GM23338 (cell line): ENCODE results near the gene WEE2. TPM values are rescaled to one million over a fixed set of nuclear protein-coding genes. Genes with fewer than 3 reads are reported as not detected.

Experiments
- ATAC-seq: fragments of 200-7000 bp; cut with Tn5 transposase; 3 replicates; pipeline ENCODE4 v1.9.1; 2020
- DNase-seq: peaks from one replicate; pipeline ENCODE4 v3.0.0-alpha.2; 2015; ENCODE audit warnings: low spot score
- H2AFZ ChIP-seq: fragments of 200-600 bp; sonication (generic); 2 replicates; pipeline ENCODE4 v1.8.0; 2016; ENCODE audit warnings: antibody characterized with exemption, mild to moderate bottlenecking, moderate library complexity
- H3F3A ChIP-seq: fragments of 200-600 bp; sonication (generic); replicated peaks from 2 replicates; pipeline ENCODE4 v1.8.0; 2017; ENCODE audit warnings: antibody characterized with exemption, mixed run types, low read depth
- H3K27ac ChIP-seq: fragments of 200-600 bp; sonication (generic); 2 replicates; pipeline ENCODE4 v1.6.1; 2016; ENCODE audit warnings: low read depth
- H3K27me3 ChIP-seq: fragments of 200-600 bp; sonication (generic); 2 replicates; pipeline ENCODE4 v1.8.0; 2016; ENCODE audit warnings: mild to moderate bottlenecking, mixed run types, moderate library complexity; ENCODE audit not compliant: insufficient read depth
- H3K36me3 ChIP-seq: fragments of 200-600 bp; sonication (generic); 2 replicates; pipeline ENCODE4 v1.8.0; 2016; ENCODE audit warnings: mild to moderate bottlenecking; ENCODE audit not compliant: insufficient read depth
- H3K4me1 ChIP-seq: fragments of 200-600 bp; sonication (generic); 2 replicates; pipeline ENCODE4 v1.8.0; 2016; ENCODE audit warnings: mild to moderate bottlenecking, moderate library complexity; ENCODE audit not compliant: insufficient read depth
- H3K4me2 ChIP-seq: fragments of 200-600 bp; sonication (generic); 2 replicates; pipeline ENCODE4 v1.7.1; 2017; ENCODE audit warnings: mixed run types
- H3K4me3 ChIP-seq: fragments of 200-600 bp; sonication (generic); 2 replicates; pipeline ENCODE4 v1.6.1; 2016; ENCODE audit warnings: mixed run types
- H3K79me2 ChIP-seq: fragments of 200-600 bp; sonication (generic); replicated peaks from 2 replicates; pipeline ENCODE4 v1.8.0; 2017; ENCODE audit warnings: mild to moderate bottlenecking; ENCODE audit not compliant: insufficient read depth
- H3K9me2 ChIP-seq: fragments of 200-600 bp; sonication (generic); 2 replicates; pipeline ENCODE4 v1.8.0; 2017; ENCODE audit not compliant: insufficient read depth
- H4K20me1 ChIP-seq: fragments of 200-600 bp; sonication (generic); replicated peaks from 2 replicates; pipeline ENCODE4 v1.8.0; 2017; ENCODE audit warnings: mild to moderate bottlenecking; ENCODE audit not compliant: insufficient read depth
- H3K27ac Mint-ChIP-seq: 2 replicates; pipeline ENCODE4 v1.8.0; 2020; ENCODE audit warnings: inconsistent platforms, mild to moderate bottlenecking, moderate library complexity, mixed read lengths
- H3K27me3 Mint-ChIP-seq: 3 replicates; pipeline ENCODE4 v1.8.0; 2022; ENCODE audit warnings: low read depth, mild to moderate bottlenecking, moderate library complexity, mixed read lengths, inconsistent platforms; ENCODE audit not compliant: insufficient read depth, poor library complexity
- H3K36me3 Mint-ChIP-seq: 3 replicates; pipeline ENCODE4 v1.8.0; 2021; ENCODE audit warnings: low read depth, mild to moderate bottlenecking, inconsistent platforms, moderate library complexity, mixed read lengths
- H3K4me1 Mint-ChIP-seq: 3 replicates; pipeline ENCODE4 v1.8.0; 2020; ENCODE audit warnings: mild to moderate bottlenecking, inconsistent platforms, mixed read lengths
- H3K4me3 Mint-ChIP-seq: 3 replicates; pipeline ENCODE4 v1.8.0; 2021; ENCODE audit warnings: moderate library complexity, mild to moderate bottlenecking, inconsistent platforms, mixed read lengths
- H3K9me3 Mint-ChIP-seq: 3 replicates; pipeline ENCODE4 v1.8.0; 2020; ENCODE audit warnings: moderate library complexity, mild to moderate bottlenecking, inconsistent platforms, mixed read lengths
- CREB1 ChIP-seq: fragments of 250-450 bp; sonication (Bioruptor Pico); IDR thresholded peaks from 2 replicates; pipeline ENCODE4 v1.5.0; 2020; ENCODE audit warnings: low read depth, mild to moderate bottlenecking, moderate library complexity
- JUNB ChIP-seq: IDR thresholded peaks from one replicate; pipeline ENCODE4 v1.6.1; 2016; ENCODE audit warnings: antibody characterized with exemption; ENCODE audit not compliant: unreplicated experiment
- NANOG ChIP-seq: IDR thresholded peaks from 2 replicates; pipeline ENCODE4 v1.6.1; 2016; ENCODE audit warnings: antibody characterized with exemption, borderline replicate concordance
- POLR2AphosphoS5 ChIP-seq: IDR thresholded peaks from 2 replicates; pipeline ENCODE4 v1.6.1; 2016; ENCODE audit warnings: antibody characterized with exemption, low read depth
- ZNF114 ChIP-seq: fragments of 250-450 bp; sonication (Bioruptor Pico); IDR thresholded peaks from 2 replicates; pipeline ENCODE4 v1.5.0; 2020; ENCODE audit warnings: mild to moderate bottlenecking, moderate library complexity
- polyA plus RNA-seq: library from polyadenylated mRNA; unstranded; fragments of >200 nt; fragmentation: Nextera tagmentation; extraction: Ambion mirVana; gene quantifications from 2 replicates; pipeline ENCODE4 v1.2.1, GENCODE V29; 2016
- total RNA-seq: library from RNA; depleted of rRNA; stranded (reverse); fragments of >200 nt; shearing (Covaris generic); gene quantifications from 2 replicates; pipeline ENCODE4 v1.2.3, GENCODE V29; 2014
- TF ChIP-seq, protein P1 (sequence below): IDR thresholded peaks from 2 replicates; pipeline ENCODE4 v1.6.1; 2016; ENCODE audit warnings: antibody characterized with exemption
- TF ChIP-seq, protein P2 (sequence below): fragments of 250-450 bp; sonication (Bioruptor Pico); IDR thresholded peaks from 2 replicates; pipeline ENCODE4 v1.5.0; 2020; ENCODE audit warnings: mild to moderate bottlenecking, moderate library complexity
- TF ChIP-seq, protein P3 (sequence below), 2 experiments: fragments of 200-600 bp in 1 of 2; sonication (generic) in 1 of 2; conservative IDR thresholded peaks; 2 replicates each; pipeline versions ENCODE4 v1.5.1 to v1.6.1; 2016 to 2017; ENCODE audit warnings: antibody characterized with exemption in 2 of 2, low read depth in 2 of 2, mild to moderate bottlenecking in 2 of 2, moderate library complexity in 1 of 2

Gene WEE2
- total and polyA plus RNA-seq, 2 experiments from 2014 or later = not detected

DNA sequence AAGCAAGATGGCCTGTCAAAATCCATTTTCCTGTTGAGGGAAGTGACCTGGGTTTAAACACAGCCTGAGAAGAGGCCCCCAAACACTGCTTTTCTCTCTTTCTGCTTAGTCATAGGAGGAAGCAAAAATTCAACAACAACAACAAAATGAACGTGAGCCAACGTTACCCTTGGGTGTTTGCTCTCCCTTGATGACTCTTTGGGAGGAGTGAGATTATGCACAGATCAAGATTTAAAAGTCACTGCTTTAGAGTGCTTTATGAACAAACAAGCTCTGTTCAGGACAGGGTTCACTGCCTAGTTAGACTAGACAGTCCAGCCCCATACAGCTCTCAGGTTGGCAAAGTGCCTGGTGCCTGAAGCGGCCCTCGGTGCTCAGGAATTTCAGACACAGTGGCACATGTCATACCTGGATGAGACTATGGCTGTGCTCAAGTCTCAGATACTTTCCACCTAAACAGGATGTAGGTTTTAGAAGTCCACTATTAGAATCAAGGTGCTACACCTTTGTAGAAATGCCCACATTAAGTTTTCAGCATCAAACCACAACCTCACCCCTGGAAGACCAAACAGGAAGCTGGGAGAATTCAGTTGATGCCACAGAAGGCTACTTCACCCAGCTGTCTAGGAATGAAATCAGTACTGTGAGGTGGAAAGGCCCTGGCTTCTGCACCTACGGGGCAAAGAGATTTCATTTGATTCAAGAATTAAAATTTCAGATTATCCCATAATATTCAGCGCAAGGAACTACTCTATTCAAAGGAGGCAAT lies 44.9 kb upstream of the WEE2 start (continued):
- TF ChIP-seq, protein P1, sequence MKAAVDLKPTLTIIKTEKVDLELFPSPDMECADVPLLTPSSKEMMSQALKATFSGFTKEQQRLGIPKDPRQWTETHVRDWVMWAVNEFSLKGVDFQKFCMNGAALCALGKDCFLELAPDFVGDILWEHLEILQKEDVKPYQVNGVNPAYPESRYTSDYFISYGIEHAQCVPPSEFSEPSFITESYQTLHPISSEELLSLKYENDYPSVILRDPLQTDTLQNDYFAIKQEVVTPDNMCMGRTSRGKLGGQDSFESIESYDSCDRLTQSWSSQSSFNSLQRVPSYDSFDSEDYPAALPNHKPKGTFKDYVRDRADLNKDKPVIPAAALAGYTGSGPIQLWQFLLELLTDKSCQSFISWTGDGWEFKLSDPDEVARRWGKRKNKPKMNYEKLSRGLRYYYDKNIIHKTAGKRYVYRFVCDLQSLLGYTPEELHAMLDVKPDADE = no peak

DNA sequence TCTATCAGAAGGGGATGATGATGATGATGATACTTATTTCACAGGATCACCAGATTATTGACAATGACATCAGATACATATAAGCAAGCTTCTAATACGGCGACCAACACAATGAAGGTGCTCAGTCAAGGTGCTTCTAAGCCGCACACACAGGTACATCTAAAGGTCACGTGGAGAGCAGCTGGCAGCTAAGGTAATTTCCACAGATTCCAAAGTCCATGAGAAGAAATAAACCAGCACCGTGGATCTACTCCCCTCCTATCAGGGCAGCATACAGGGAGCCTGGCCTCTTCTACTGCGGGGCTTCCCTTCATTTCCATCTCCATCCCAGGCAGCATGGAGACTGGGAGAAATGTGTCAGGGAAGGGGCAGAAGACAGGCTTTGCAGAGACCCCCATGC lies 43.7 kb upstream of the WEE2 start:
- Histone ChIP-seq H3K27ac (no peak overlapping the region), H3K79me2 (no peaks in the 10 kb centered on the region), H3K4me3 (no peak overlapping the region), H3F3A (no peaks in the 10 kb centered on the region), H2AFZ (no peak overlapping the region), H3K9me2 (no peaks in the 10 kb centered on the region), H3K4me1 (no peaks in the 10 kb centered on the region), H3K36me3 (peaks cover 21% of the 10 kb centered on the region), H4K20me1 (no peaks in the 10 kb centered on the region), H3K4me2 (no peak overlapping the region), H3K27me3 (no peaks in the 10 kb centered on the region)
- Mint-ChIP-seq H3K27me3 (peaks cover 7% of the 10 kb centered on the region), H3K4me1 (no peaks in the 10 kb centered on the region), H3K27ac (no peak overlapping the region), H3K4me3 (no peak overlapping the region), H3K36me3 (peaks cover 37% of the 10 kb centered on the region), H3K9me3 (no peaks in the 10 kb centered on the region)
- no peak for TF ChIP-seq CREB1 (CRISPR knock-in tag)
- TF ChIP-seq, protein P2, sequence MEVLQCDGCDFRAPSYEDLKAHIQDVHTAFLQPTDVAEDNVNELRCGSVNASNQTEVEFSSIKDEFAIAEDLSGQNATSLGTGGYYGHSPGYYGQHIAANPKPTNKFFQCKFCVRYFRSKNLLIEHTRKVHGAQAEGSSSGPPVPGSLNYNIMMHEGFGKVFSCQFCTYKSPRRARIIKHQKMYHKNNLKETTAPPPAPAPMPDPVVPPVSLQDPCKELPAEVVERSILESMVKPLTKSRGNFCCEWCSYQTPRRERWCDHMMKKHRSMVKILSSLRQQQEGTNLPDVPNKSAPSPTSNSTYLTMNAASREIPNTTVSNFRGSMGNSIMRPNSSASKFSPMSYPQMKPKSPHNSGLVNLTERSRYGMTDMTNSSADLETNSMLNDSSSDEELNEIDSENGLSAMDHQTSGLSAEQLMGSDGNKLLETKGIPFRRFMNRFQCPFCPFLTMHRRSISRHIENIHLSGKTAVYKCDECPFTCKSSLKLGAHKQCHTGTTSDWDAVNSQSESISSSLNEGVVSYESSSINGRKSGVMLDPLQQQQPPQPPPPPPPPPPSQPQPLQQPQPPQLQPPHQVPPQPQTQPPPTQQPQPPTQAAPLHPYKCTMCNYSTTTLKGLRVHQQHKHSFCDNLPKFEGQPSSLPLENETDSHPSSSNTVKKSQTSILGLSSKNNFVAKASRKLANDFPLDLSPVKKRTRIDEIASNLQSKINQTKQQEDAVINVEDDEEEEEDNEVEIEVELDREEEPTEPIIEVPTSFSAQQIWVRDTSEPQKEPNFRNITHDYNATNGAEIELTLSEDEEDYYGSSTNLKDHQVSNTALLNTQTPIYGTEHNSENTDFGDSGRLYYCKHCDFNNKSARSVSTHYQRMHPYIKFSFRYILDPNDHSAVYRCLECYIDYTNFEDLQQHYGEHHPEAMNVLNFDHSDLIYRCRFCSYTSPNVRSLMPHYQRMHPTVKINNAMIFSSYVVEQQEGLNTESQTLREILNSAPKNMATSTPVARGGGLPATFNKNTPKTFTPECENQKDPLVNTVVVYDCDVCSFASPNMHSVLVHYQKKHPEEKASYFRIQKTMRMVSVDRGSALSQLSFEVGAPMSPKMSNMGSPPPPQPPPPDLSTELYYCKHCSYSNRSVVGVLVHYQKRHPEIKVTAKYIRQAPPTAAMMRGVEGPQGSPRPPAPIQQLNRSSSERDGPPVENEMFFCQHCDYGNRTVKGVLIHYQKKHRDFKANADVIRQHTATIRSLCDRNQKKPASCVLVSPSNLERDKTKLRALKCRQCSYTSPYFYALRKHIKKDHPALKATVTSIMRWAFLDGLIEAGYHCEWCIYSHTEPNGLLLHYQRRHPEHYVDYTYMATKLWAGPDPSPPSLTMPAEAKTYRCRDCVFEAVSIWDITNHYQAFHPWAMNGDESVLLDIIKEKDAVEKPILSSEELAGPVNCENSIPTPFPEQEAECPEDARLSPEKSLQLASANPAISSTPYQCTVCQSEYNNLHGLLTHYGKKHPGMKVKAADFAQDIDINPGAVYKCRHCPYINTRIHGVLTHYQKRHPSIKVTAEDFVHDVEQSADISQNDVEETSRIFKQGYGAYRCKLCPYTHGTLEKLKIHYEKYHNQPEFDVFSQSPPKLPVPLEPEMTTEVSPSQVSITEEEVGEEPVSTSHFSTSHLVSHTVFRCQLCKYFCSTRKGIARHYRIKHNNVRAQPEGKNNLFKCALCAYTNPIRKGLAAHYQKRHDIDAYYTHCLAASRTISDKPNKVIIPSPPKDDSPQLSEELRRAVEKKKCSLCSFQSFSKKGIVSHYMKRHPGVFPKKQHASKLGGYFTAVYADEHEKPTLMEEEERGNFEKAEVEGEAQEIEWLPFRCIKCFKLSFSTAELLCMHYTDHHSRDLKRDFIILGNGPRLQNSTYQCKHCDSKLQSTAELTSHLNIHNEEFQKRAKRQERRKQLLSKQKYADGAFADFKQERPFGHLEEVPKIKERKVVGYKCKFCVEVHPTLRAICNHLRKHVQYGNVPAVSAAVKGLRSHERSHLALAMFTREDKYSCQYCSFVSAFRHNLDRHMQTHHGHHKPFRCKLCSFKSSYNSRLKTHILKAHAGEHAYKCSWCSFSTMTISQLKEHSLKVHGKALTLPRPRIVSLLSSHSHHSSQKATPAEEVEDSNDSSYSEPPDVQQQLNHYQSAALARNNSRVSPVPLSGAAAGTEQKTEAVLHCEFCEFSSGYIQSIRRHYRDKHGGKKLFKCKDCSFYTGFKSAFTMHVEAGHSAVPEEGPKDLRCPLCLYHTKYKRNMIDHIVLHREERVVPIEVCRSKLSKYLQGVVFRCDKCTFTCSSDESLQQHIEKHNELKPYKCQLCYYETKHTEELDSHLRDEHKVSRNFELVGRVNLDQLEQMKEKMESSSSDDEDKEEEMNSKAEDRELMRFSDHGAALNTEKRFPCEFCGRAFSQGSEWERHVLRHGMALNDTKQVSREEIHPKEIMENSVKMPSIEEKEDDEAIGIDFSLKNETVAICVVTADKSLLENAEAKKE (CRISPR knock-in tag) = no peak
- TF ChIP-seq POLR2AphosphoS5 = no peak
- TF ChIP-seq, protein P3, sequence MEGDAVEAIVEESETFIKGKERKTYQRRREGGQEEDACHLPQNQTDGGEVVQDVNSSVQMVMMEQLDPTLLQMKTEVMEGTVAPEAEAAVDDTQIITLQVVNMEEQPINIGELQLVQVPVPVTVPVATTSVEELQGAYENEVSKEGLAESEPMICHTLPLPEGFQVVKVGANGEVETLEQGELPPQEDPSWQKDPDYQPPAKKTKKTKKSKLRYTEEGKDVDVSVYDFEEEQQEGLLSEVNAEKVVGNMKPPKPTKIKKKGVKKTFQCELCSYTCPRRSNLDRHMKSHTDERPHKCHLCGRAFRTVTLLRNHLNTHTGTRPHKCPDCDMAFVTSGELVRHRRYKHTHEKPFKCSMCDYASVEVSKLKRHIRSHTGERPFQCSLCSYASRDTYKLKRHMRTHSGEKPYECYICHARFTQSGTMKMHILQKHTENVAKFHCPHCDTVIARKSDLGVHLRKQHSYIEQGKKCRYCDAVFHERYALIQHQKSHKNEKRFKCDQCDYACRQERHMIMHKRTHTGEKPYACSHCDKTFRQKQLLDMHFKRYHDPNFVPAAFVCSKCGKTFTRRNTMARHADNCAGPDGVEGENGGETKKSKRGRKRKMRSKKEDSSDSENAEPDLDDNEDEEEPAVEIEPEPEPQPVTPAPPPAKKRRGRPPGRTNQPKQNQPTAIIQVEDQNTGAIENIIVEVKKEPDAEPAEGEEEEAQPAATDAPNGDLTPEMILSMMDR (conservative IDR thresholded peaks at IDR 0.05; ENCODE audit: low read depth in 2 of 2) = no peak
- no peak for TF ChIP-seq NANOG
- TF ChIP-seq ZNF114 (CRISPR knock-in tag) = no peak
- no peak for TF ChIP-seq JUNB
- TF ChIP-seq, protein P1 = no peak
- no peak for DNase-seq
- ATAC-seq = no peak
